HG02678 (cell line): ENCODE measurements around the gene LCE7A.

Experiments
- ATAC-seq: cut with Tn5 transposase; IDR thresholded peaks from one replicate; pipeline ENCODE4 v1.9.1; 2021; ENCODE audit warnings: mild to moderate bottlenecking, moderate library complexity; ENCODE audit not compliant: unreplicated experiment

LCE7A gene

DNA sequence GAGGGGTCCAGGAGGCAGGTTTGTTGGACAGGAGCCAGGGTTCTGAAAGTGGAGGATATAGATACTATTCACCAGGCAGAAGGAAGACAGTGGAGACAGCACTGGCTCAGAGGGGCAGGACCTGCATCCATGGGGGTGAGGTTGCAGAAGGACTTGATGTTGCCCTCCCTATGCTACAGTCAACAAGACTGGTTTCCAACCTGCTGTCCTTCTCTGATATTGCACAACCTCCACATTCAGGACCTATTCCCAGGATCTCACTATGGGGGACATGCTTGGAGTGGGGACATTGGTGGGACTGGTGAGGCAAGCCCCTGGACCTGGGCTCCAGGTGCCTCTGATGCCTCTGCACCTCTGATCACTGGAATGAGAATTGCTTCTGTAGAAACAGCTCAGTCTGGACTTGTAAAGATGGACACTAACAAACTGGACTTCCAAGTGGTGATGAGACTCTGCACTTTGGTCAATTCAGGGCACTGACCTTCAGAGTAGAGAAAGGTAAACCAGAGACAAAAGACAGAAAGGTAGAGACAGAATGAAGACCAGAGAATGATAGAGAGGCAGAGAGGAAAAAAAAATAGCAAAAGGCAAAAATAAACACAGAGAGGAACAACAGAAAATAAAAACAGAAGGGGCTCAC lies 19.9 kb downstream of the LCE7A start:
- no peak for ATAC-seq

DNA sequence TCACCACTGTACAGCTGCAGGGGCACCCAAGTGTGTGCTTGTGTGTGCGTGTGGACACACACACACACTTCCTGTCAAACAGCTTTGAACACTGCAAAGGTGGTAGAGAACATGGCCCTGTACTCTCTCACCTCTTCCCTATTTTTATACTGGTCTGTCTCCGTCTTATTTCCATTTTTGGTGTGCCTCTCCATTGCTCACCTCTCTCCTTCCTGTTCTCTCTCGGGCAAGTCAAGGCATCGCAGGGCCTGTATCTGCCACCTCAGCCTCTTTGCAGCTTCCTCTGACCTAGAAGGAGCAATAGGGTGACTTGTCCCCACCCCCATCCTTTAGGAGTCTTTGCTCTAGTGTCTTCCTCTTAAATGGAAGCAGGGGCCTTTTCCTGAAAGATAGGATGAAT lies 20.5 kb downstream of the LCE7A start:
- no peak for ATAC-seq

DNA sequence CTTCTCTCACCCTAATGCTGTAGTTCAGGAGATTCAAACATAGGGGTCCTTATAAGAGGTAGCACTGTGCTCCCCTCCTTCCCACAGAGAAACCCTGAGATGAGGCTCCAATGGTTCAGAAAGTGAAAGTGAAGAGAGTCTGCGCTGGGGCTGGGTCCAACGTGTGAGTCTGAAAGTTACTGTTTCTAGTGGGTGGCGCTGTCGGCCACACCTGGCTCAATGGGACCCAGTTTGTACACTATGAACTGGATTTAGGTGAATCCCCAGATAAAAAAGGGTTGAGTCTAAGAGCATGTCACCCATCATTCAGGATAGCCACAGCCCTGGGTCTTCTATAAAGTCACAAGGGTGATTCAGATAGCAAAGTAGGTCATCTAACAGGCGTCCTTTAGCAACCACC lies 21.1 kb downstream of the LCE7A start:
- ATAC-seq = no peak

DNA sequence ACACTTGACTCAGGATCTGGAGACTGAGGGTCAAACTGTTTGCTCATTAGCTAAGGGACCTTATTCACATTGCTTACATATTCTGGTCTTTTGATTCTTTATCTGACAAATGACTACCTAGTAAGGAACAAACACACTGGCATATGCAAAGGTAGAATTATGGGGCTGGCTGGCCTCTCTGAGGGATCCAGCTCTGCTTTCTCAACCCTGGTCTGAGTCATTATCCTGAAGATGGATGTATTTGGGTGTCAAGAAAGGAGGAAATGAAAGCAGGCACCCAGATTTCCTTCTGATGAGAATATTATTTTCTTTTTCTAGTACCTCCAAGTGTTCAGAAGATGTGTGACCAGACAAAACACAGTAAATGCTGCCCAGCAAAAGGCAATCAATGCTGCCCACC lies 24.3 kb downstream of the LCE7A start:
- no peak for ATAC-seq

DNA sequence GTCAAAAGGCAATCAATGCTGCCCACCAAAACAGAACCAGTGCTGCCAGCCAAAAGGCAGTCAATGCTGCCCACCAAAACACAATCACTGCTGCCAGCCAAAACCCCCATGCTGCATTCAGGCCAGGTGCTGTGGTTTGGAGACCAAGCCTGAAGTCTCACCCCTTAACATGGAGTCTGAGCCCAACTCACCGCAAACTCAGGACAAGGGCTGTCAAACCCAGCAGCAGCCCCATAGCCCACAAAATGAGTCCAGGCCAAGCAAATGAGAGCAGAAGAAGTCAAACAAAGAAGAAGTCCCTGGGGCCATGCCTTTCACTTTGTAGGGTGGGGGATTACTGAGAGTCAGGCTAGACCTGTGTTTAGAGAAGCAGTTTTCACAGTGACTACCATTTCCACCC lies 24.7 kb downstream of the LCE7A start:
- no peak for ATAC-seq

- ATAC-seq = no peak
Measured at GRCh38 chr1:152884966-152885624, 25.3 kb downstream of the LCE7A start.

DNA sequence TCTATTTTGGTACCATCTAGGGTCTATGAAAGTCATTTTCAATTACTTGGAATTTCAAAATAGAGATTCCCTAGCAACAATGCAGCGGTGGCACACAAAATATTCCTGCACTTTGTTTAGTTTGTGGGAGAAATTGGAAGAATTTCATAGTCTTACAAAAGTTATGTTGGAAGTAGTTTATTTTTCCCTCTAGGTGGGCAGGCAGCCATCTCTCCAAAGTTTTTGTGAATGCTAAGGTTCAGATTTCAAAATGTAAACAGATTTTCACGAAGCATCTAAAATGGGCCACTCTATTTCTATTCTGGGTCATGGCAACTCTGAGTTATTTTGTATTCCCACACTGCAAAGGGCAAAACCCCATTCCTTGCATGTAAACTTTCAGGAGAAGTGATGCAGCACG lies 26.3 kb downstream of the LCE7A start:
- ATAC-seq = no peak

DNA sequence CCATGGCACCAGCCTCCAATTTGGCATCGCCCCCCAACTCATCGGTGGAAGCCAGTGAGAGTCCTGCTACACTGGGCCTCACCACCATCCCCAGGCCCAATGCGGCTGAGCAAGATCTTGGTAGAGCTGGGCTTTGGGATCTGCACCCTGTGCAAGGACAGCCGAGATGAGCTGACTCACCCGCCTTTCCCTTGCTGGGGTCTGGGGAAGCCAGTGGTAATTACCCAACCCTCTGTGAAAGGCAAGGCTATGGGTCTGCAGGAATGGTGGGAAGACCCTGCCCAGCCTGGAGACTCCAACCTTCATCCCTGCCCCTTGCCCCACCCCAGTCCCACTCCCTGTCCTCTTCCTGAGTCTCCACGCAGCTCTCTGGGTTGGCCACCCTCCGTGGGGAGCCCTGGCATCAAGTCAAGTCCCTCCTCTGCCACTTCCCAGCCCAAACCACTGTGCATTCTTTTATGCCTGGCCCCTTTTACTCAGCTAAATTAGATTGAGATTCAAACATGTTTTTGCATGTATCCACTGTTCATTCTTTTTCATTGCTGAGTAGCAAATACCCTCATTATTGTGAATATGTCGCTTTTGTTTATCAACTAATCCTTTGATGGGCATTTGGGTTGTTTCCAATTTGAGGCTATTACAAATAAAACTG lies 27.1 kb downstream of the LCE7A start:
- ATAC-seq = no peak

GRCh38 chr1:152888126-152888525 lies 28.3 kb downstream of the LCE7A start:
- no peak for ATAC-seq

DNA sequence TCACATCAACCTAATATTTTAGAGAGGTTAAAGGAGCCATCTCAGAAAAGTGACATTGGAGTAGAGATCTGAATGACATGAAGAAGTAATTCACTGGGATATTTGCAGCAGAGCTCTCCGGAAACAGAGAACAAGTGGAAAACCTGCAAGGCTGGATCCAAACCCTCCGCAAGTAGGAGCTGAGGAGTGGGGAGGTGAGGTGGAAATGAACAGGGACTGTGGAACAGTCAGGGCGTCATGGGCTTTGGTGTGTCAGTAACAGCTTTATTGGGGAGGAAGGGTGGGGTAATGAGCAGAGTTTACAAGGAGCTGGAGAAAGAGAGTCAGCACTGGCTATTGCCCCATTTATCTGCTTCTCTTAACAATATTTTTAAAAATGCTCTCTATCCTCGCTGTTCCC lies 39.2 kb downstream of the LCE7A start:
- no peak for ATAC-seq

DNA sequence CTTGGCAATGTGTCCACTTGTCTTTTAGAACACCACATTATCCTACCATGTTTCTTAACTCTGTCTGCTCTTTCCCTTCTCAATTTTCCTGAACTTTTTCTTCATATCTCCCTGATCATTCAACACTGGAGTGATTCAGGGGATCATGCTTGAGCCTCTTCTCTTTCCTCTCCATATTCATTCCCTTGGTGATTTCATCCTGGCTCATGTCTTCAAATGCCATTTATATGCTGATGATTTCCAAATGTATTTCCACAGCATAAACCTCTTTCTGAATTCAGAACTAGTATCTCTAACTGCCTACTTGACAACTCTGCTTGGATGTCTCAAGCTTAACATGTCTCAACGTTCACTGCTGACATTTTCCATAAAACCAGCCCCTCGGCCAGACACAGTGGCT lies 40.1 kb downstream of the LCE7A start:
- no peak for ATAC-seq

GRCh38 chr1:152901631-152902030 lies 41.8 kb downstream of the LCE7A start:
- no peak for ATAC-seq

DNA sequence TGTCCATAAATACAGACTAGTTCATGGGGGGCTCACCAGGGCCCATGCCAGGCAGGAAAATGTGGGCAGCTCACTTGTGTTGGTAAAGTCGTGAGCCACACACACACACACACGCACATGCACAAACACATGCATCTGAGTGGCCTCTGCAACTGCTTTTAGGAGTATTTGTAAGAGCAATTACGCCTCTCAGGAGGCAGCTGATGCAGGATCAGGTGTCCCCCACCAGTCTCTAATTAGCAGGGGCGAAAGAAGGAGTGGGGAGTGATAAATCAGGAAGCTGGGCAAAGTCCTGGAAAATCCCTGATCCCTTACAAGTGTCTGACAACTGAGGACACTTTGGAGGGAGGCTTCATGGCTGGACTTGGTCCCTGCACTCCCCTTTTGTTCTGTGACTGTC lies 42.8 kb downstream of the LCE7A start:
- no peak for ATAC-seq

GRCh38 chr1:152904688-152905440 lies 45.1 kb downstream of the LCE7A start:
- no peak for ATAC-seq

DNA sequence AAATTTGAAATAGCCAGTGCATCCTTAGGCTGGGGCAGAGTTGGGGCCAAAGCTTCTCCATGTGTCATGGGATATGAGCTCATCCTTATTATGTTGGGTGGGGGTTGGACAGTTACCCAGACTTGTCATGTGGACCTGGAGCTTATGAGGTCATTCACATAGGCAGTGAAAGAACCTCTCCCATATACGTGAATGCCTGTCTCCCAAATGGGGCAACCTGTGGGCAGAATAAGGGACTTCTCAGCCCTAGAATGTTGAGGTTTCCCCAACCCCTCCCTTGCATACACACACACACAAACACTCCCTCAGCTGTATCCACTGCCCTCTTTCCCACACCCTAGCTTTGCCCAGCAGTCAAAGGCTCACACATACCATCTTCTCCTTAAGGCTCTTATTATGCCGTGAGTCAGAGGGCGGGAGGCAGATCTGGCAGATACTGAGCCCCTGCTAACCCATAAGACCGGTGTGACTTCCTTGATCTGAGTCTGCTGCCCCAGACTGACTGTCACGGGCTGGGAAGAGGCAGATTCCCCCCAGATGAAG lies 46.3 kb downstream of the LCE7A start:
- no peak for ATAC-seq

GRCh38 chr1:152907686-152908601 lies 48.1 kb downstream of the LCE7A start, which contains the start of gene IVL:
Gene IVL (plus strand): TSS chr1:152908546. CDS start chr1:152909798, 1,252 bp downstream.
- ATAC-seq = no peak

DNA sequence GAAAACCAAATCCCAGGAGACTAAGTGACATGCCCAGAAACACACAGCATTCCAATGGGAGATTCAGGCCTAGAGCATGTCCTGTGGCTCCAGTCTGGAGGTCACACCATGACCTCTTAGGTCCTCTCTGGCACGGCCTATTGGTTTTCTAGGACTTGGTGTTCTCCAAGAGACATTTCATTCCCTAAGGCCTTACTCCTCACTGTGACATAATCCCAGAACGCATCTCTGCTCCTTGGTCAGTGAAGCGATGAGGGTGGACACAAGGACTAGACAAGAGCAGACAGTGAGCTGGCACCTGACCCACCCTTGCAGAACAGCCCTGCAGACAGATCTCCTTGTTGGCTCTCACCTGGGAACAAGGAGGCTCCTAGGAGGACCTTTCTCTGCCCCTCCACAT lies 49.4 kb downstream of the LCE7A start:
- ATAC-seq = no peak
